ENCODE results near the gene TRIO. TPM values are rescaled to one million over a fixed set of nuclear protein-coding genes. Genes with fewer than 3 reads are reported as not detected.

Gene TRIO
- polyA plus RNA-seq, 1 of the 3 experiments (the other 2 are of a cell fraction) = 229 TPM

DNA sequence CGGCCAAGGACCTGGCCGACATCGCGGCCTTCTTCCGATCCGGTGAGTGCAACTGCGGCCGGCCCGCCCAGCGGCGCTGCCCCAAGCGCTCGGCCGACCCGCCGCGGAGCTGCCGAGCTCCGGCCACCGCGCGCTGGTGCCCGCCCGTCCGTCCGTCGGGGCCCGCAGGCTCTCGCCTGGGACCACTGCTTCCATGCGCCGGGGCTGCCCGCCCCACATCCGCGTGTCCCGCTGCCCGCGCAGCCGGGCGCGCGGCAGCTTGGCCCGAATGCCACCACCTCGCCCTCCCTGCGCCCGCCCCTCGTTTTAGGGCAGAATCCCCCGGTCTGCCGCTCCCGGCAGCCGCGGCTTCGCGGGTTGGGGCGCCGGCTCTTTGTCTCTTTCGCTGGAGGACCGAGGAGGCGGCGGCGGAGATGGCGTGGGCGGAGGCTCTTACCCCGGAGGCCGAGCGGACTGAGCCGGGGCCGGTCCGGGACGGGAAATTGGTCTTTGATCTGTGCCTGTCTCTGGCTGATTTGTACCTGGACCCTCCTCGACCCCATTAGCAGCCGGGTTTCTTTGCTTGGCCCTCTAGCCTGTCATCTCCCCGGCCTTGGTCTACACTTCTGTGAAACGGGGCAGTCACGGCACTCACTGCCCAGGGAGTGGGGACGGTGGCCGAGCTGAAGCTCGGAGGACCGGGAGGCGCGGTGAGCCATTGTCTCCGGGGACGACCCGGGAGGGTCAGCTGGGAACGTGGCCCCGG is 871 bp downstream of the TRIO start:
- Histone ChIP-seq H3K79me2 (ENCODE audit: insufficient read depth) (peaks cover 64% of the 10 kb centered on the region), H3K27ac (ENCODE audit: low read depth in 2 of 2, low read length in 1 of 2) (peak overlapping the region; percentile 87 to 93), H3K9ac (peak overlapping the region; percentile 99), H3K9me2 (no peaks in the 10 kb centered on the region), H2AFZ (ENCODE audit: low read depth) (no peak overlapping the region), H3K4me1 (ENCODE audit: control insufficient read depth in 1 of 2, insufficient read depth in 2 of 2, low read depth in 1 of 2, low read length in 1 of 2) (peaks cover 32 to 33% of the 10 kb centered on the region in 2 experiments), H3K9me3 (no peaks in the 10 kb centered on the region), H3F3A (replicated peaks; ENCODE audit: insufficient read depth) (peaks cover 27% of the 10 kb centered on the region), H3K27me3 (ENCODE audit: insufficient read depth) (no peaks in the 10 kb centered on the region), H3K4me3 (ENCODE audit: low read depth in 2 of 2, low read length in 1 of 2) (peak overlapping the region; percentile 94 to 95), H3K36me3 (replicated peaks in 1 of 2; ENCODE audit: control insufficient read depth in 1 of 2, insufficient read depth in 2 of 2, low read length in 1 of 2) (peaks cover 0 to 3% of the 10 kb centered on the region in 2 experiments), H3K4me2 (peak overlapping the region; percentile 90), H4K20me1 (ENCODE audit: insufficient read depth) (peaks cover 46% of the 10 kb centered on the region)
- no peak for TF ChIP-seq NFIC (IDR thresholded peaks at IDR 0.05; ENCODE audit: borderline replicate concordance)
- TF ChIP-seq, protein P1, sequence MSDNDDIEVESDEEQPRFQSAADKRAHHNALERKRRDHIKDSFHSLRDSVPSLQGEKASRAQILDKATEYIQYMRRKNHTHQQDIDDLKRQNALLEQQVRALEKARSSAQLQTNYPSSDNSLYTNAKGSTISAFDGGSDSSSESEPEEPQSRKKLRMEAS (IDR thresholded peaks at IDR 0.05; ENCODE audit: low read depth) = no peak
- no peak for TF ChIP-seq MEF2A (IDR thresholded peaks at IDR 0.05; ENCODE audit: borderline replicate concordance, low read depth)
- TF ChIP-seq, protein P2, sequence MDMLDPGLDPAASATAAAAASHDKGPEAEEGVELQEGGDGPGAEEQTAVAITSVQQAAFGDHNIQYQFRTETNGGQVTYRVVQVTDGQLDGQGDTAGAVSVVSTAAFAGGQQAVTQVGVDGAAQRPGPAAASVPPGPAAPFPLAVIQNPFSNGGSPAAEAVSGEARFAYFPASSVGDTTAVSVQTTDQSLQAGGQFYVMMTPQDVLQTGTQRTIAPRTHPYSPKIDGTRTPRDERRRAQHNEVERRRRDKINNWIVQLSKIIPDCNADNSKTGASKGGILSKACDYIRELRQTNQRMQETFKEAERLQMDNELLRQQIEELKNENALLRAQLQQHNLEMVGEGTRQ (IDR thresholded peaks at IDR 0.05; ENCODE audit: borderline replicate concordance, low read depth, low read length) = no peak
- no peak for TF ChIP-seq RXRA (IDR thresholded peaks at IDR 0.05; ENCODE audit: borderline replicate concordance, low read depth)
- no peak for TF ChIP-seq GABPA (IDR thresholded peaks at IDR 0.05; ENCODE audit: low read depth)
- TF ChIP-seq RFX5 (IDR thresholded peaks at IDR 0.05; ENCODE audit: low read length) = no peak
- TF ChIP-seq MXI1 (IDR thresholded peaks at IDR 0.05; ENCODE audit: low read depth, low read length) = no peak
- no peak for TF ChIP-seq GATA2 (CRISPR knock-in tag; IDR thresholded peaks at IDR 0.05)
- no peak for TF ChIP-seq RAD21 (IDR thresholded peaks at IDR 0.05; ENCODE audit: low read length)
- TF ChIP-seq, protein P3, sequence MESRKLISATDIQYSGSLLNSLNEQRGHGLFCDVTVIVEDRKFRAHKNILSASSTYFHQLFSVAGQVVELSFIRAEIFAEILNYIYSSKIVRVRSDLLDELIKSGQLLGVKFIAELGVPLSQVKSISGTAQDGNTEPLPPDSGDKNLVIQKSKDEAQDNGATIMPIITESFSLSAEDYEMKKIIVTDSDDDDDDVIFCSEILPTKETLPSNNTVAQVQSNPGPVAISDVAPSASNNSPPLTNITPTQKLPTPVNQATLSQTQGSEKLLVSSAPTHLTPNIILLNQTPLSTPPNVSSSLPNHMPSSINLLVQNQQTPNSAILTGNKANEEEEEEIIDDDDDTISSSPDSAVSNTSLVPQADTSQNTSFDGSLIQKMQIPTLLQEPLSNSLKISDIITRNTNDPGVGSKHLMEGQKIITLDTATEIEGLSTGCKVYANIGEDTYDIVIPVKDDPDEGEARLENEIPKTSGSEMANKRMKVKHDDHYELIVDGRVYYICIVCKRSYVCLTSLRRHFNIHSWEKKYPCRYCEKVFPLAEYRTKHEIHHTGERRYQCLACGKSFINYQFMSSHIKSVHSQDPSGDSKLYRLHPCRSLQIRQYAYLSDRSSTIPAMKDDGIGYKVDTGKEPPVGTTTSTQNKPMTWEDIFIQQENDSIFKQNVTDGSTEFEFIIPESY (IDR thresholded peaks at IDR 0.05; ENCODE audit: borderline replicate concordance, low read depth) = no peak
- no peak for TF ChIP-seq ELF1 (IDR thresholded peaks at IDR 0.05)
- TF ChIP-seq PBX3 (IDR thresholded peaks at IDR 0.05) = no peak
- ChIA-PET POLR2A (interaction anchor here (1.0 to 1.5 kb wide), 2 partner anchors 106 to 121 kb away, joined by 3 to 5 read pairs; no protein-coding TSS in a partner anchor), CTCF (interaction anchor here (0.6 to 2.5 kb wide), 10 partner anchors 22 to 526 kb away, joined by 3 to 17 read pairs (median 6); no protein-coding TSS in a partner anchor)
- 4% methylated on average over 5 of the region's 85 CpGs for WGBS (ENCODE audit: low lambda C conversion rate)
- peak; percentile 68 for DNase-seq
